Prostate gland (tissue), 2 donors: ENCODE measurements around the gene APOBEC4.

Experiments
- POLR2AphosphoS5 ChIP-seq: sonication (generic); formaldehyde crosslinking; IDR thresholded peaks from one replicate; pipeline ENCODE4 v1.6.1; 2017; ENCODE audit warnings: antibody characterized with exemption
- TF ChIP-seq, protein P1 (sequence below), 4 experiments: fragments of 200-600 bp in 2 of 4; fragments of 450-650 bp in 2 of 4; sonication (generic) in 2 of 4; IDR thresholded peaks; 1 replicate in 3 of 4; 2 replicates in 1 of 4; pipeline ENCODE4 v1.5.1; 2016 to 2019; ENCODE audit warnings: antibody characterized with exemption in 4 of 4, mild to moderate bottlenecking in 2 of 4, moderate library complexity in 2 of 4

DNA sequence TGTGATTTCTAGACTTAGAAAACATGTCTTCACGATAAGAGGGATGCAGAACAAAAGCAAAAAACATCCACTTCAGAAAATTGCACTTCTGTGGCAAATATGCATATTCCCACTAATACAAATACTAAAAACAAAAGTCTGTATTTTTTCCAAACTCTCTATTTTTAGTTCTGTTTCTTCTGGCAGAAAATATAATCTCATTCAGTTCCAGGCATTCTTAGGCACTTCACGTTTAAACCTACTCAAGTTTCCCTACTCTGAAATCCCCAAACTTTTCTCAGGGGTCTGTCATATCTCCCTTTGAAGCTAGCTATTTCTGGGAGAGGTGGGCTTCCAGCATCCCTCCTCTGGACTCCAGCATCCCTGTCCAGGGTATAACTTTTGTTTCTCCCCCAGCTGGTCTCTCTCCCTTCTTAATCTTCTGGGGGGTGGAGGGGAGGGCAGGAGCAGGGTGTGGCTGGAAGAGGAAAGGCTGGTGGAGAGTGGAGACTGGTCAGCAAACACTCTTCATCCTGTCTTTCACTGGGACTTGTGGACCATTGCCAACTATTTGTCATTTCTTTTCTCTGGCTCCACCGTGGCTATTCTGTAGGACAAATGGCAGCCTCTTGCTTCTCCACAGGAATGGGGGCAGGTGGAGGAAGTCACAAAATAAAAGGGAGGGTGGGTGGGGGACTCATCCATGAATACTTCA, 43.2 kb downstream of the APOBEC4 start:
- TF ChIP-seq, protein P1, sequence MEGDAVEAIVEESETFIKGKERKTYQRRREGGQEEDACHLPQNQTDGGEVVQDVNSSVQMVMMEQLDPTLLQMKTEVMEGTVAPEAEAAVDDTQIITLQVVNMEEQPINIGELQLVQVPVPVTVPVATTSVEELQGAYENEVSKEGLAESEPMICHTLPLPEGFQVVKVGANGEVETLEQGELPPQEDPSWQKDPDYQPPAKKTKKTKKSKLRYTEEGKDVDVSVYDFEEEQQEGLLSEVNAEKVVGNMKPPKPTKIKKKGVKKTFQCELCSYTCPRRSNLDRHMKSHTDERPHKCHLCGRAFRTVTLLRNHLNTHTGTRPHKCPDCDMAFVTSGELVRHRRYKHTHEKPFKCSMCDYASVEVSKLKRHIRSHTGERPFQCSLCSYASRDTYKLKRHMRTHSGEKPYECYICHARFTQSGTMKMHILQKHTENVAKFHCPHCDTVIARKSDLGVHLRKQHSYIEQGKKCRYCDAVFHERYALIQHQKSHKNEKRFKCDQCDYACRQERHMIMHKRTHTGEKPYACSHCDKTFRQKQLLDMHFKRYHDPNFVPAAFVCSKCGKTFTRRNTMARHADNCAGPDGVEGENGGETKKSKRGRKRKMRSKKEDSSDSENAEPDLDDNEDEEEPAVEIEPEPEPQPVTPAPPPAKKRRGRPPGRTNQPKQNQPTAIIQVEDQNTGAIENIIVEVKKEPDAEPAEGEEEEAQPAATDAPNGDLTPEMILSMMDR (IDR thresholded peaks at IDR 0.05) = no peak
- TF ChIP-seq POLR2AphosphoS5 = no peak
